OCI-LY3 (cell line): ENCODE measurements around the gene RNF149.

ENCODE experiments used
- CTCF ChIP-seq: fragments of 200-600, 300-600 bp; sonication (generic); IDR thresholded peaks from 2 replicates; pipeline ENCODE4 v1.5.1; 2014; ENCODE audit warnings: antibody characterized with exemption, low read length, low read depth
- EZH2phosphoT487 ChIP-seq: fragments of 200-600 bp; shearing (Covaris generic); IDR thresholded peaks from 2 replicates; pipeline ENCODE4 v1.6.1; 2018; ENCODE audit warnings: antibody characterized with exemption, mixed run types, low read depth

DNA sequence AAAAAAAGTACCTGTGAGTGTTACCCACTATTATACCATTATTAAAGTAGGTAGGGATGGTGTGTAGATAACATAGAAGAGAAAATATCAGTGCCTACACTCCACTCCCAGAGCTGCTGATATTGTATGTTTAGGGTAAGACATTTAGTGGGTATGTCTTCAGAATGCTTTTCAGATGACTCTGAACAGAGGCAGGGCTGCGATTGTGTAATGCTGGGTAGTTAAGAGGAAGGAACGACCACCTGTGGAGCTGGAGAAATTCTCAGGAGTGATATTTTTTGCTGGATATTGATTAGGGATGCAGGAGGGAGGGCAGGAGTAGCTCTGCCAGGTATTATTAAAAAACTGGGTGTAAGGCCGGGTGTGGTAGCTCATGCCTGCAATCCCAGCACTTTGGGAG, 53.0 kb downstream of the RNF149 start:
- no peak for TF ChIP-seq CTCF
- no peak for TF ChIP-seq EZH2phosphoT487
